ENCODE data around the gene RUFY4. TPM values are rescaled to one million over a fixed set of nuclear protein-coding genes. Genes with fewer than 3 reads are reported as not detected.

RUFY4 gene
- total and polyA plus RNA-seq, 9 of the 15 experiments (the other 6 are each of a cell fraction or from before 2014, with no cell fraction given): not detected

- TF ChIP-seq CEBPZ (IDR thresholded peaks at IDR 0.05; ENCODE audit: borderline replicate concordance, low read depth, low read length) (no peak), ETV6 (IDR thresholded peaks at IDR 0.05; ENCODE audit: borderline replicate concordance in 1 of 2, low read depth in 2 of 2, low read length in 1 of 2) (no peak), ETV6 (CRISPR knock-in tag; IDR thresholded peaks at IDR 0.05; ENCODE audit: borderline replicate concordance) (no peak), BACH1 (tag; IDR thresholded peaks at IDR 0.05) (no peak)
Observed at GRCh38 chr2:218070587-218070986, 1.5 kb downstream of the RUFY4 start (continued).

GRCh38 chr2:218071218-218071937 is 2.3 kb downstream of the RUFY4 start:
- H3K36me3 ChIP-seq (ENCODE audit: control insufficient read depth, insufficient read depth, low read length): no peaks in the 10 kb centered on the region
- H3K9me1 ChIP-seq (ENCODE audit: control insufficient read depth, insufficient read depth, low read length): no peaks in the 10 kb centered on the region
- peaks cover 0 to 45% of the 10 kb centered on the region in 2 experiments; a peak in 2 of 5 replicates for H3K27me3 ChIP-seq (ENCODE audit: control insufficient read depth in 2 of 2, insufficient read depth in 2 of 2, low read length in 2 of 2)
- CTCF ChIA-PET (ENCODE audit: low intra/inter-chr PET ratio): no interaction called here
- BruUV-seq (replicated peaks): no TSS peak
- no peak overlapping the region for H3K27ac ChIP-seq (ENCODE audit: extremely low read depth, low read depth, low read length)
- H3K79me2 ChIP-seq (ENCODE audit: control insufficient read depth, insufficient read depth, low read length): no peaks in the 10 kb centered on the region
- no peaks in the 10 kb centered on the region for H3K9me3 ChIP-seq (replicated peaks; ENCODE audit: control insufficient read depth, insufficient read depth, low read depth, low read length)
- in situ Hi-C loops (cut with MboI) (no loop called here), intact Hi-C loops (cut with micrococcal nuclease) (no loop called here)
- no peaks in the 10 kb centered on the region for H4K20me1 ChIP-seq (replicated peaks; ENCODE audit: control insufficient read depth, insufficient read depth, low read length)
- no peak for FAIRE-seq
- H2AFZ ChIP-seq (ENCODE audit: low read depth, low read length): no peak overlapping the region
- H3K9ac ChIP-seq (ENCODE audit: insufficient read depth in 1 of 2, low read depth in 2 of 2, low read length in 2 of 2): no peak overlapping the region
- no peak overlapping the region for H3K4me2 ChIP-seq (ENCODE audit: insufficient read depth, low read length)
- ATAC-seq: no peak
- no peak overlapping the region for H3K4me3 ChIP-seq
- no peak for DNase-seq (ENCODE audit: extremely low read depth in 1 of 4, low spot score in 3 of 4)
- 0% methylated on average over 11 of the region's 13 CpGs for WGBS (ENCODE audit: insufficient coverage, low coverage, missing lambda C conversion rate)
- no peaks in the 10 kb centered on the region; a peak in 2 of 5 replicates for H3K4me1 ChIP-seq (replicated peaks in 1 of 2; ENCODE audit: control insufficient read depth in 2 of 2, insufficient read depth in 2 of 2, low read length in 2 of 2)
- POLR2A ChIA-PET: interaction anchor here (0.8 kb wide), 1 partner anchor 22 kb away, joined by 3 read pairs; no protein-coding TSS in a partner anchor
- TF ChIP-seq FOXP1 (CRISPR knock-in tag; IDR thresholded peaks at IDR 0.05) (no peak), POU5F1 (IDR thresholded peaks at IDR 0.05; ENCODE audit: borderline replicate concordance, low read depth, low read length, partially characterized antibody) (no peak), ZFPM2 (CRISPR knock-in tag; IDR thresholded peaks at IDR 0.05) (no peak), GTF3C2 (IDR thresholded peaks at IDR 0.05; ENCODE audit: borderline replicate concordance, extremely low read depth, insufficient read length) (no peak), ZNF511 (CRISPR knock-in tag; IDR thresholded peaks at IDR 0.05) (no peak)

Data from K562 (cell line).